DND-41 (cell line): ENCODE measurements around the gene PPP4R2.

Experiments
- ATAC-seq: fragments of 200-7000 bp; cut with Tn5 transposase; 3 replicates; pipeline ENCODE4 v1.9.1; 2021; ENCODE audit warnings: low read depth; ENCODE audit not compliant: insufficient read depth
- DNase-seq: peaks from one replicate; pipeline ENCODE4 v3.0.0-alpha.2; 2020
- H2AFZ ChIP-seq: 2 replicates; pipeline ENCODE4 v1.6.0; 2012; ENCODE audit warnings: low read depth, low read length
- H3K27ac ChIP-seq: 2 replicates; pipeline ENCODE4 v1.5.1; 2012; ENCODE audit warnings: low read length, inconsistent platforms
- H3K27me3 ChIP-seq: fragments of 200-600 bp; sonication (generic); 2 replicates; pipeline ENCODE4 v1.6.0; 2012; ENCODE audit warnings: low read length, mild to moderate bottlenecking, inconsistent platforms; ENCODE audit not compliant: insufficient read depth, poor library complexity
- H3K36me3 ChIP-seq: 2 replicates; pipeline ENCODE4 v1.5.1; 2012; ENCODE audit warnings: low read length, inconsistent platforms; ENCODE audit not compliant: insufficient read depth
- H3K4me1 ChIP-seq: 2 replicates; pipeline ENCODE4 v1.5.1; 2012; ENCODE audit warnings: mild to moderate bottlenecking, low read length; ENCODE audit not compliant: insufficient read depth
- H3K4me2 ChIP-seq: 2 replicates; pipeline ENCODE4 v1.6.0; 2012; ENCODE audit warnings: mild to moderate bottlenecking, moderate library complexity, low read length, inconsistent platforms; ENCODE audit not compliant: insufficient read depth
- H3K4me3 ChIP-seq, 2 experiments: fragments of 200-600 bp in 1 of 2; shearing (Covaris generic) in 1 of 2; 2 replicates each; pipeline ENCODE4 v1.5.1; 2012 to 2016; ENCODE audit warnings: inconsistent platforms in 2 of 2, low read length in 2 of 2, mild to moderate bottlenecking in 2 of 2, low read depth in 1 of 2, moderate library complexity in 1 of 2
- H3K79me2 ChIP-seq: 2 replicates; pipeline ENCODE4 v1.6.0; 2012; ENCODE audit warnings: low read length, inconsistent platforms; ENCODE audit not compliant: insufficient read depth
- H3K9ac ChIP-seq: 2 replicates; pipeline ENCODE4 v1.6.0; 2012; ENCODE audit warnings: low read depth, mild to moderate bottlenecking, inconsistent platforms, low read length, moderate library complexity
- H3K9me3 ChIP-seq: 2 replicates; pipeline ENCODE4 v1.5.1; 2012; ENCODE audit warnings: low read length, moderate library complexity, mild to moderate bottlenecking, inconsistent platforms; ENCODE audit not compliant: insufficient read depth, severe bottlenecking
- H4K20me1 ChIP-seq: 2 replicates; pipeline ENCODE4 v1.6.0; 2012; ENCODE audit warnings: low read length; ENCODE audit not compliant: insufficient read depth
- EZH2 ChIP-seq: IDR thresholded peaks from 3 replicates; pipeline ENCODE4 v1.6.1; 2012; ENCODE audit warnings: borderline replicate concordance, low read depth, mild to moderate bottlenecking, moderate library complexity, low read length, inconsistent platforms; ENCODE audit not compliant: severe bottlenecking
- TF ChIP-seq, protein P1 (sequence below): IDR thresholded peaks from 2 replicates; pipeline ENCODE4 v1.5.1; 2012; ENCODE audit warnings: borderline replicate concordance, low read length, moderate library complexity, mild to moderate bottlenecking; ENCODE audit not compliant: poor library complexity, severe bottlenecking; ENCODE audit errors: extremely low read depth

Gene PPP4R2

GRCh38 chr3:73036694-73037591 is 40.3 kb downstream of the PPP4R2 start:
- no peak for ATAC-seq
- peaks cover 100% of the 10 kb centered on the region for H3K79me2 ChIP-seq
- peaks cover 16% of the 10 kb centered on the region; the same call in 1 of the 2 replicates for H3K36me3 ChIP-seq

GRCh38 chr3:73041537-73041936 is 44.9 kb downstream of the PPP4R2 start:
- no peak overlapping the region for H3K9ac ChIP-seq
- H3K4me1 ChIP-seq: no peaks in the 10 kb centered on the region
- H2AFZ ChIP-seq: no peak overlapping the region
- no peak overlapping the region for H3K27ac ChIP-seq
- H3K9me3 ChIP-seq: no peaks in the 10 kb centered on the region
- H3K79me2 ChIP-seq: peaks cover 100% of the 10 kb centered on the region
- DNase-seq (no peak), ATAC-seq (no peak)
- peaks cover 19% of the 10 kb centered on the region for H3K36me3 ChIP-seq
- TF ChIP-seq EZH2: no peak
- peaks cover 90% of the 10 kb centered on the region for H4K20me1 ChIP-seq
- no peak overlapping the region for H3K4me3 ChIP-seq
- H3K27me3 ChIP-seq: no peaks in the 10 kb centered on the region
- no peak overlapping the region for H3K4me2 ChIP-seq

More at GRCh38 chr3:73036694-73037591, 40.3 kb downstream of the PPP4R2 start:
- Histone ChIP-seq H3K27ac (no peak overlapping the region), H4K20me1 (peaks cover 89% of the 10 kb centered on the region), H3K4me3 (no peak overlapping the region), H2AFZ (no peak overlapping the region), H3K4me2 (no peak overlapping the region), H3K27me3 (no peaks in the 10 kb centered on the region), H3K9ac (no peak overlapping the region), H3K9me3 (no peaks in the 10 kb centered on the region), H3K4me1 (no peaks in the 10 kb centered on the region)
- TF ChIP-seq EZH2: no peak
- TF ChIP-seq, protein P1, sequence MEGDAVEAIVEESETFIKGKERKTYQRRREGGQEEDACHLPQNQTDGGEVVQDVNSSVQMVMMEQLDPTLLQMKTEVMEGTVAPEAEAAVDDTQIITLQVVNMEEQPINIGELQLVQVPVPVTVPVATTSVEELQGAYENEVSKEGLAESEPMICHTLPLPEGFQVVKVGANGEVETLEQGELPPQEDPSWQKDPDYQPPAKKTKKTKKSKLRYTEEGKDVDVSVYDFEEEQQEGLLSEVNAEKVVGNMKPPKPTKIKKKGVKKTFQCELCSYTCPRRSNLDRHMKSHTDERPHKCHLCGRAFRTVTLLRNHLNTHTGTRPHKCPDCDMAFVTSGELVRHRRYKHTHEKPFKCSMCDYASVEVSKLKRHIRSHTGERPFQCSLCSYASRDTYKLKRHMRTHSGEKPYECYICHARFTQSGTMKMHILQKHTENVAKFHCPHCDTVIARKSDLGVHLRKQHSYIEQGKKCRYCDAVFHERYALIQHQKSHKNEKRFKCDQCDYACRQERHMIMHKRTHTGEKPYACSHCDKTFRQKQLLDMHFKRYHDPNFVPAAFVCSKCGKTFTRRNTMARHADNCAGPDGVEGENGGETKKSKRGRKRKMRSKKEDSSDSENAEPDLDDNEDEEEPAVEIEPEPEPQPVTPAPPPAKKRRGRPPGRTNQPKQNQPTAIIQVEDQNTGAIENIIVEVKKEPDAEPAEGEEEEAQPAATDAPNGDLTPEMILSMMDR: no peak
- DNase-seq: no peak

DNA sequence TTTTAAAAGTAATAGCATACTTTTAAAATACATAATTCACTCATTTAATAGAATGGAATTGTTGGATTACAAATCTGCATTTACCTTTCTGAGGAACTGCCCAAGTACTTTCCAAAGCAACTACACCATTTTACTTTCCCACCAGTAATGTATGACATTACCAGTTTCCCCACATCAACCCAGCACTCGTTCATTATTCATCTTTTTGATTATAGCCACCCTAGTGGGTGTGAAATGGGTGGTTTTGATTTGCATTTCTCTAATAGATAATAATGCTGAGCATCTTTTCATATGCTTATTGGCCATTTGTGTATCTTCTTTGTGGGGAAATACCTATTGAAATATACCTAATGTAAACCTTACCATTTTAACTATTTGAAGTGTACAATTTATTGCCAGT is 46.8 kb downstream of the PPP4R2 start:
- H3K4me3 ChIP-seq: no peak overlapping the region
- no peak overlapping the region for H3K9ac ChIP-seq
- DNase-seq (no peak), ATAC-seq (no peak)
- peaks cover 86% of the 10 kb centered on the region for H4K20me1 ChIP-seq
- no peak overlapping the region for H2AFZ ChIP-seq
- H3K9me3 ChIP-seq: no peaks in the 10 kb centered on the region
- TF ChIP-seq, protein P1: no peak
- TF ChIP-seq EZH2: no peak
- H3K27me3 ChIP-seq: no peaks in the 10 kb centered on the region
- no peaks in the 10 kb centered on the region for H3K4me1 ChIP-seq
- peaks cover 32% of the 10 kb centered on the region for H3K36me3 ChIP-seq
- H3K79me2 ChIP-seq: peaks cover 100% of the 10 kb centered on the region
- H3K27ac ChIP-seq: no peak overlapping the region
- H3K4me2 ChIP-seq: no peak overlapping the region

GRCh38 chr3:73045391-73045790 is 48.8 kb downstream of the PPP4R2 start:
- DNase-seq (no peak), ATAC-seq (no peak)
- Histone ChIP-seq H3K27ac (no peak overlapping the region), H3K27me3 (no peaks in the 10 kb centered on the region), H3K9ac (no peak overlapping the region), H3K36me3 (peaks cover 44% of the 10 kb centered on the region), H4K20me1 (peaks cover 75% of the 10 kb centered on the region), H3K79me2 (peaks cover 100% of the 10 kb centered on the region), H3K4me2 (no peak overlapping the region), H3K4me3 (no peak overlapping the region), H2AFZ (no peak overlapping the region), H3K4me1 (no peaks in the 10 kb centered on the region), H3K9me3 (no peaks in the 10 kb centered on the region)
- TF ChIP-seq EZH2: no peak
- TF ChIP-seq, protein P1: no peak
